Colonic mucosa (tissue), 4 donors: ENCODE results near the gene ESM1. TPM values are rescaled to one million over a fixed set of nuclear protein-coding genes. Genes with fewer than 3 reads are reported as not detected.

Source experiments
- DNase-seq: peaks from one replicate; pipeline ENCODE4 v3.0.0-alpha.2; 2020
- H3K27ac ChIP-seq: fragments of 200-600 bp; one replicate; pipeline ENCODE4 v1.8.0; 2021
- H3K27me3 ChIP-seq: fragments of 200-600 bp; one replicate; pipeline ENCODE4 v1.8.0; 2021
- H3K36me3 ChIP-seq: fragments of 200-600 bp; one replicate; pipeline ENCODE4 v1.8.0; 2021
- H3K4me1 ChIP-seq: fragments of 200-600 bp; one replicate; pipeline ENCODE4 v1.8.0; 2021; ENCODE audit warnings: mild to moderate bottlenecking
- H3K4me3 ChIP-seq: fragments of 200-600 bp; one replicate; pipeline ENCODE4 v1.8.0; 2021
- H3K9ac ChIP-seq, 2 donors: one replicate each; pipeline ENCODE4 v1.7.0; 2013; ENCODE audit warnings: control low read depth in 2 of 2, low read depth in 2 of 2, low read length in 2 of 2
- H3K9me3 ChIP-seq: fragments of 200-600 bp; one replicate; pipeline ENCODE4 v1.8.0; 2021
- CTCF ChIP-seq: fragments of 200-600 bp; IDR thresholded peaks from one replicate; pipeline ENCODE4 v1.8.0; 2022; ENCODE audit warnings: antibody characterized with exemption, mild to moderate bottlenecking
- intact Hi-C: fragments of 100-400 bp; cut with DNase I; formaldehyde crosslinking; loops from one replicate; pipeline ENCODE4 v1.14.1; 2022
- total RNA-seq, 2 donors: library from RNA; stranded (reverse); fragmentation: NEBNext Ultra II Directional in 1 of 2; extraction: Animal tissue kit (Norgen Biotek cat#: 25700) in 1 of 2; gene quantifications; one replicate each; pipeline ENCODE4 v1.2.1, GENCODE V29; 2021
- donor health status: healthy.
- donor health status: DM: no; HTN: no; CAD: no.
- donor health status: DM: no; HTN: no; CAD: no.

The ESM1 gene
- total RNA-seq, 2 donors from 2014 or later: 0.29 TPM; not detected in 1

DNA sequence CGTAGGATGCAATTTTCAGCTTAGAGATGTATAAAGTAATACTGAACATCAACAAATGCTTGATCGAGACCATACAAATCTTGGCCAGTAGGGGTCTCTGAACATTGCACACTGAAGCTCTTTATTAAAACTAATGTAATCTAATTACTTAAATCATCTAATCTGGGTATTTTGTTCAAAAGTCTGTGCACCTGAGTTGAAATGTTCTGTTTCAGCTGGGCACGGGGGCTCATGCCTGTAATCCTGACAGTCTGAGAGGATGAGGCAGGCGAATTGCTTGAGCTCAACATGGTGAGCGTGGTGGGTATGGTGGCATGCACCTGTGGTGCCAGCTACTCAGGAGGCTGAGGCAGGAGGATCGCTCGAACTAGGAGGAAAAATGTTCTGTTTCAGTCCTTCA, 41.0 kb downstream of the ESM1 start:
- H3K9me3 ChIP-seq: no peaks in the 10 kb centered on the region
- no peak overlapping the region for H3K27ac ChIP-seq
- DNase-seq: no peak
- H3K4me3 ChIP-seq: no peak overlapping the region
- no peaks in the 10 kb centered on the region for H3K4me1 ChIP-seq
- H3K27me3 ChIP-seq: no peaks in the 10 kb centered on the region
- peak; percentile 40 for TF ChIP-seq CTCF
- intact Hi-C loops: loop anchor here (10.0 kb wide), 1 partner anchor 200 kb away; no protein-coding TSS in a partner anchor
- no peak overlapping the region for H3K9ac ChIP-seq
- no peaks in the 10 kb centered on the region for H3K36me3 ChIP-seq

DNA sequence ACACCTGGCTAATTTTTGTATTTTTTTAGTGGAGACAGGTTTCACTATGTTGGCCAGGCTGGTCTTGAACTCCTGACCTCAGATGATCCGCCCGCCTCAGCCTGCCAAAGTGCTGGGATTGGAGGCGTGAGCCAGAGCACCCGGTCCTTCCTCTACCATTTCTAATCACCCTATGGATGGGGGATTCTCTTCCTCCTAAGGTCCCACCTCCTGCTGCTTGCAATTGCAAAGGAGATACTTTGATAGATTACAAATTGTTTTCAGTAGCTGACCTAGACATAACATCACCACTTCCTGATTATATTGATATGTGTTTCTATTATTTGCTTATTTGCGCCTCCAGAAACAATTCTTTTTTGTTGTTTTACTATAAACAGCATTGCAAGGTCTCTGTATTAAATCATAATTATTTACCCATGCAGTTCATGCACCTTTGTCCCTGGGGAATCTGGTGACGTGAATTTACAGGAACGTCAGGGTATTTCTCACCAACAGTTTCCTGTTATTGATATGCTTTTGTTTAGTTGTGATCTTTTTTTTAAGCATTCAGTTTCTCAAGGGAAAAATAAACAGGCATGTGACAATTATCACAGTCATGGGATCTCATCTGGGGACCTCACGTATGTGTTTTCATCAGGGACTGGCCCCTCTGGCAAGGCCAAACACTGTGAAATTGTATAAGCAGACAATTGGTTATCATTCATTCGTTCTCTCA, 43.2 kb downstream of the ESM1 start:
- H3K4me3 ChIP-seq: no peak overlapping the region
- no peaks in the 10 kb centered on the region for H3K27me3 ChIP-seq
- no peaks in the 10 kb centered on the region for H3K36me3 ChIP-seq
- H3K9ac ChIP-seq: no peak overlapping the region
- DNase-seq: no peak
- no peaks in the 10 kb centered on the region for H3K4me1 ChIP-seq
- no peaks in the 10 kb centered on the region for H3K9me3 ChIP-seq
- no peak overlapping the region for H3K27ac ChIP-seq
- intact Hi-C loops: loop anchor here (10.0 kb wide), 1 partner anchor 203 kb away; no protein-coding TSS in a partner anchor
- TF ChIP-seq CTCF: no peak

DNA sequence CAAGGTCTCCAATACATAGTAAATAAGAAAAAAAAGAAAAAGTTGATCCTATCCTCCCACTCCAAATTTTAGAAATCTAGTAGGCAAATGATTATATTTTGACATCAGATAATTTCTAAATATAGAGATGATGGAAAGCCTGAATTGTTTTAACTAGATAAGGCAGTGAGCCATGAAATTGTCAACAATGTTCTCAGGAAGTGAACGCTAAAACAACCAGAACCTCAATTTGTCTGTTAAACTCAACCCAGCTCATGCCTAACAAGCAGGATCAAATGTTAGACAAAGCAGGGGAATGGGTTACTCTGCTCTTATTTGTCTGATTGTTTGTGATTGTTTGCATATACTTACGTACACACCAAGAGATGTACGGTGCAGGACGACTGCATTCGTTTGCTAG, 49.2 kb downstream of the ESM1 start:
- intact Hi-C loops: no loop called here
- Histone ChIP-seq H3K27ac (no peak overlapping the region), H3K4me1 (no peaks in the 10 kb centered on the region), H3K36me3 (no peaks in the 10 kb centered on the region), H3K27me3 (no peaks in the 10 kb centered on the region), H3K9me3 (no peaks in the 10 kb centered on the region), H3K9ac (no peak overlapping the region), H3K4me3 (no peak overlapping the region)
- no peak for DNase-seq
- no peak for TF ChIP-seq CTCF

- Histone ChIP-seq H3K4me1 (no peaks in the 10 kb centered on the region), H3K36me3 (no peaks in the 10 kb centered on the region), H3K27me3 (no peaks in the 10 kb centered on the region), H3K9me3 (no peaks in the 10 kb centered on the region), H3K4me3 (no peak overlapping the region), H3K9ac (no peak overlapping the region), H3K27ac (no peak overlapping the region)
- DNase-seq: no peak
- no peak for TF ChIP-seq CTCF
- intact Hi-C loops: no loop called here
Observed at GRCh38 chr5:54932789-54933188, 52.6 kb downstream of the ESM1 start.

GRCh38 chr5:54930736-54931135, 54.7 kb downstream of the ESM1 start:
- no peak overlapping the region for H3K9ac ChIP-seq
- DNase-seq: no peak
- no peaks in the 10 kb centered on the region for H3K36me3 ChIP-seq
- no peaks in the 10 kb centered on the region for H3K9me3 ChIP-seq
- intact Hi-C loops: no loop called here
- H3K27ac ChIP-seq: no peak overlapping the region
- H3K27me3 ChIP-seq: no peaks in the 10 kb centered on the region
- no peak overlapping the region for H3K4me3 ChIP-seq
- no peaks in the 10 kb centered on the region for H3K4me1 ChIP-seq
- no peak for TF ChIP-seq CTCF

Other genes with a start within 250 kb of the ESM1 start
- gene GZMK, start 38.7 kb upstream of the ESM1 start, total RNA-seq: under 1 TPM; 0.32 to 0.40 TPM
- 1 to 10 TPM; 2.0 to 5.7 TPM for gene GZMA, start 117.1 kb upstream of the ESM1 start, total RNA-seq
- gene GPX8, start 174.6 kb upstream of the ESM1 start, total RNA-seq: 1 to 10 TPM; 7.1 TPM
- not detected for gene CDC20B, start 187.6 kb upstream of the ESM1 start, total RNA-seq
- gene MCIDAS, start 241.7 kb upstream of the ESM1 start, total RNA-seq: under 1 TPM; 0.13 to 0.22 TPM
- 1 to 10 TPM; 2.5 to 2.6 TPM for gene CCNO, start 248.0 kb upstream of the ESM1 start, total RNA-seq